Chondrocyte (in vitro differentiated cells): ENCODE measurements around the gene ADGRV1. TPM values are rescaled to one million over a fixed set of nuclear protein-coding genes. Genes with fewer than 3 reads are reported as not detected.
"Not testable (repeated sequence)": the region's sequence is repeated elsewhere in the genome, so short reads cannot be mapped to it uniquely, and the experiment has no call there.

Experiments used
- DNase-seq: peaks from one replicate; pipeline ENCODE4 v3.0.0; 2021; ENCODE audit warnings: mixed read lengths, low spot score
- H3K27ac Mint-ChIP-seq: one replicate; pipeline ENCODE4 v1.8.0; 2021; ENCODE audit warnings: mild to moderate bottlenecking, moderate library complexity, mixed read lengths; ENCODE audit not compliant: unreplicated experiment
- H3K27me3 Mint-ChIP-seq: 2 replicates; pipeline ENCODE4 v1.8.0; 2021; ENCODE audit warnings: low read depth, mixed read lengths
- H3K36me3 Mint-ChIP-seq: 2 replicates; pipeline ENCODE4 v1.8.0; 2021; ENCODE audit warnings: low read depth, mixed read lengths
- H3K4me1 Mint-ChIP-seq: 2 replicates; pipeline ENCODE4 v1.8.0; 2021; ENCODE audit warnings: low read depth, mild to moderate bottlenecking, mixed read lengths
- H3K4me3 Mint-ChIP-seq: one replicate; pipeline ENCODE4 v1.8.0; 2021; ENCODE audit warnings: mild to moderate bottlenecking, moderate library complexity, mixed read lengths; ENCODE audit not compliant: unreplicated experiment
- H3K9me3 Mint-ChIP-seq: 2 replicates; pipeline ENCODE4 v1.8.0; 2021; ENCODE audit warnings: low read depth, mixed read lengths
- CTCF ChIP-seq: fragments of 200-600 bp; sonication (generic); IDR thresholded peaks from 2 replicates; pipeline ENCODE4 v1.5.0; 2021; ENCODE audit warnings: antibody characterized with exemption, mild to moderate bottlenecking, moderate library complexity
- total RNA-seq: library from RNA; stranded (reverse); gene quantifications from 3 replicates; pipeline ENCODE4 v1.2.1, GENCODE V29; 2021

ADGRV1 gene
- total RNA-seq, 1 donor from 2014 or later, result 1.5 TPM

GRCh38 chr5:90915393-90915792 lies 356.8 kb downstream of the ADGRV1 start:
- Mint-ChIP-seq H3K27ac (no peak overlapping the region), H3K9me3 (no peaks in the 10 kb centered on the region), H3K27me3 (no peaks in the 10 kb centered on the region), H3K4me3 (no peak overlapping the region), H3K4me1 (no peaks in the 10 kb centered on the region), H3K36me3 (no peaks in the 10 kb centered on the region)
- DNase-seq, result no peak
- no peak for TF ChIP-seq CTCF

GRCh38 chr5:90916947-90917800 lies 358.6 kb downstream of the ADGRV1 start:
- no peak overlapping the region for H3K27ac Mint-ChIP-seq
- H3K9me3 Mint-ChIP-seq, result peaks cover 2% of the 10 kb centered on the region
- H3K4me1 Mint-ChIP-seq, result no peaks in the 10 kb centered on the region

GRCh38 chr5:90917928-90918668 lies 359.5 kb downstream of the ADGRV1 start:
- no peak for DNase-seq
- Mint-ChIP-seq H3K36me3 (no peaks in the 10 kb centered on the region), H3K27ac (no peak overlapping the region), H3K4me3 (no peak overlapping the region), H3K27me3 (no peaks in the 10 kb centered on the region), H3K4me1 (no peaks in the 10 kb centered on the region), H3K9me3 (peaks cover 6% of the 10 kb centered on the region)
- TF ChIP-seq CTCF, result no peak

More at GRCh38 chr5:90916947-90917800, 358.6 kb downstream of the ADGRV1 start:
- Mint-ChIP-seq H3K36me3 (no peaks in the 10 kb centered on the region), H3K4me3 (no peak overlapping the region), H3K27me3 (no peaks in the 10 kb centered on the region)
- no peak for DNase-seq
- TF ChIP-seq CTCF, result no peak

GRCh38 chr5:90921418-90921973 lies 362.9 kb downstream of the ADGRV1 start:
- DNase-seq, result no peak
- Mint-ChIP-seq H3K36me3 (no peaks in the 10 kb centered on the region), H3K27me3 (no peaks in the 10 kb centered on the region), H3K4me3 (no peak overlapping the region), H3K4me1 (no peaks in the 10 kb centered on the region), H3K9me3 (peaks cover 6% of the 10 kb centered on the region), H3K27ac (no peak overlapping the region)
- no peak for TF ChIP-seq CTCF

- not testable (repeated sequence) for H3K4me3 Mint-ChIP-seq, DNase-seq, H3K27me3 Mint-ChIP-seq, H3K36me3 Mint-ChIP-seq, H3K27ac Mint-ChIP-seq, H3K4me1 Mint-ChIP-seq
- H3K9me3 Mint-ChIP-seq, result peaks cover 11% of the 10 kb centered on the region
Observed at GRCh38 chr5:90924222-90924621, 365.6 kb downstream of the ADGRV1 start.

GRCh38 chr5:90929013-90929839 lies 370.6 kb downstream of the ADGRV1 start:
- not testable (repeated sequence) for H3K36me3 Mint-ChIP-seq, H3K27me3 Mint-ChIP-seq, H3K9me3 Mint-ChIP-seq, DNase-seq
- peak overlapping the region; percentile 87 for H3K27ac Mint-ChIP-seq
- H3K4me3 Mint-ChIP-seq, result peak overlapping the region; percentile 90
- peaks cover 22% of the 10 kb centered on the region for H3K4me1 Mint-ChIP-seq
